CD4-positive, alpha-beta T cell treated with Interferon gamma for 1 hour (primary cell): ENCODE results near the gene JUND.
"Not testable (repeated sequence)": the region's sequence is repeated elsewhere in the genome, so short reads cannot be mapped to it uniquely, and the experiment has no call there.

Experiments
- DNase-seq: peaks from one replicate; pipeline ENCODE4 v3.0.0-alpha.2; 2020

Gene JUND

GRCh38 chr19:18281082-18282020 is at the start of gene JUND:
JUND (minus strand) TSS chr19:18281622; CDS start chr19:18281484, 138 bp downstream.
- peak; percentile 99 for DNase-seq

GRCh38 chr19:18330868-18331267 is 49.4 kb upstream of the JUND start:
- no peak for DNase-seq

- no peak for DNase-seq
Measured at GRCh38 chr19:18329035-18329376, 47.6 kb upstream of the JUND start.

- DNase-seq: peak; percentile 89
Measured at GRCh38 chr19:18328340-18329034, 47.1 kb upstream of the JUND start.

GRCh38 chr19:18326772-18327171 is 45.4 kb upstream of the JUND start:
- DNase-seq: no peak

- DNase-seq: not testable (repeated sequence)
Measured at GRCh38 chr19:18324373-18324731, 42.9 kb upstream of the JUND start.

GRCh38 chr19:18322759-18323460 is 41.5 kb upstream of the JUND start, which contains the start of gene LSM4:
LSM4 (minus strand) TSS chr19:18323076; CDS start chr19:18323020, 56 bp downstream.
- peak; percentile 99 for DNase-seq

GRCh38 chr19:18322318-18322758 is 40.9 kb upstream of the JUND start:
- no peak for DNase-seq

- no peak for DNase-seq
Measured at GRCh38 chr19:18321734-18322102, 40.3 kb upstream of the JUND start.

- no peak for DNase-seq
Measured at GRCh38 chr19:18320865-18321733, 39.7 kb upstream of the JUND start.

- no peak for DNase-seq
Measured at GRCh38 chr19:18319591-18320135, 38.2 kb upstream of the JUND start.

- peak; percentile 62 for DNase-seq
Measured at GRCh38 chr19:18317961-18318800, 36.8 kb upstream of the JUND start.

- DNase-seq: no peak
Measured at GRCh38 chr19:18313398-18313797, 32.0 kb upstream of the JUND start.

GRCh38 chr19:18312092-18312534 is 30.7 kb upstream of the JUND start:
- DNase-seq: no peak

- DNase-seq: no peak
Measured at GRCh38 chr19:18311502-18312091, 30.2 kb upstream of the JUND start.

- no peak for DNase-seq
Measured at GRCh38 chr19:18310966-18311365, 29.5 kb upstream of the JUND start.

GRCh38 chr19:18310118-18310909 is 28.9 kb upstream of the JUND start:
- DNase-seq: no peak

GRCh38 chr19:18309525-18310064 is 28.2 kb upstream of the JUND start:
- no peak for DNase-seq

GRCh38 chr19:18308948-18309325 is 27.5 kb upstream of the JUND start:
- no peak for DNase-seq
